Heart left ventricle (tissue), 13 donors: ENCODE results near the gene PPP1R14B.

Source experiments
- POLR2A ChIP-seq, 2 donors: fragments of 450-650 bp; IDR thresholded peaks; one replicate each; pipeline ENCODE4 v1.6.1; 2017; ENCODE audit warnings: antibody characterized with exemption in 2 of 2, mild to moderate bottlenecking in 2 of 2, moderate library complexity in 2 of 2
- TF ChIP-seq, protein P1 (sequence below), 12 donors: fragments of 200-600 bp; sonication (generic) in 4 of 12; IDR thresholded peaks; one replicate each; pipeline versions ENCODE4 v1.5.0 to v1.8.0; 2018 to 2022; ENCODE audit warnings: antibody characterized with exemption in 12 of 12, mild to moderate bottlenecking in 5 of 12
- donor health status: ischemic (EF 13 %, LVEDD 7.1; RV severe dilation, severe dysfunction).
- donor health status: DM: no; HTN: yes; CAD: no.
- donor health status: DM: no; HTN: no; CAD: no.
- donor health status: ischemic (EF 25% LVEDD 6.9; RV normal size, moderate dysfunction).
- donor health status: ischemic (EF 25% LVEDD 5.7; RV mildly dilated, moderate dysfunction).
- donor health status: ischemic (EF 35%, LVEDD 5.7; RV mildly dilated, moderate dysfunction).
- donor health status: nonischemic (EF 11% LVEDD 7.7; RV severe dilation, severe dysfunction).
- donor health status: DM: yes; HTN: yes; CAD: no.
- donor health status: PGD.
- donor health status: ischemic (EF 29% LVEDD 5.4; RV normal size, mild dysfunction).
- donor health status: nonischemic (EF 23%, LVEDD 6.1; RV moderate dilation, normal function).

GRCh38 chr11:64229090-64229743 lies 17.5 kb downstream of the PPP1R14B start:
- TF ChIP-seq, protein P1, sequence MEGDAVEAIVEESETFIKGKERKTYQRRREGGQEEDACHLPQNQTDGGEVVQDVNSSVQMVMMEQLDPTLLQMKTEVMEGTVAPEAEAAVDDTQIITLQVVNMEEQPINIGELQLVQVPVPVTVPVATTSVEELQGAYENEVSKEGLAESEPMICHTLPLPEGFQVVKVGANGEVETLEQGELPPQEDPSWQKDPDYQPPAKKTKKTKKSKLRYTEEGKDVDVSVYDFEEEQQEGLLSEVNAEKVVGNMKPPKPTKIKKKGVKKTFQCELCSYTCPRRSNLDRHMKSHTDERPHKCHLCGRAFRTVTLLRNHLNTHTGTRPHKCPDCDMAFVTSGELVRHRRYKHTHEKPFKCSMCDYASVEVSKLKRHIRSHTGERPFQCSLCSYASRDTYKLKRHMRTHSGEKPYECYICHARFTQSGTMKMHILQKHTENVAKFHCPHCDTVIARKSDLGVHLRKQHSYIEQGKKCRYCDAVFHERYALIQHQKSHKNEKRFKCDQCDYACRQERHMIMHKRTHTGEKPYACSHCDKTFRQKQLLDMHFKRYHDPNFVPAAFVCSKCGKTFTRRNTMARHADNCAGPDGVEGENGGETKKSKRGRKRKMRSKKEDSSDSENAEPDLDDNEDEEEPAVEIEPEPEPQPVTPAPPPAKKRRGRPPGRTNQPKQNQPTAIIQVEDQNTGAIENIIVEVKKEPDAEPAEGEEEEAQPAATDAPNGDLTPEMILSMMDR (IDR thresholded peaks at IDR 0.05), result no peak
- TF ChIP-seq POLR2A (IDR thresholded peaks at IDR 0.05), result no peak
